Ascending aorta (tissue), 2 donors: ENCODE results near the gene ARHGEF19. TPM values are rescaled to one million over a fixed set of nuclear protein-coding genes. Genes with fewer than 3 reads are reported as not detected.

Source experiments
- DNase-seq, 2 donors: peaks; one replicate each; pipeline ENCODE4 v3.0.0-alpha.2; 2019; ENCODE audit warnings: low spot score in 2 of 2
- H3K27ac ChIP-seq, 2 donors: fragments of 200-600 bp; sonication (generic); one replicate each; pipeline ENCODE4 v1.5.1; 2016 to 2017; ENCODE audit warnings: mild to moderate bottlenecking in 1 of 2
- H3K27me3 ChIP-seq: fragments of 200-600 bp; sonication (generic); one replicate; pipeline ENCODE4 v1.5.1; 2017
- H3K36me3 ChIP-seq, 2 donors: fragments of 200-600 bp; sonication (generic); one replicate each; pipeline ENCODE4 v1.5.1; 2016
- H3K4me1 ChIP-seq, 2 donors: fragments of 200-600 bp; sonication (generic); one replicate each; pipeline ENCODE4 v1.5.1; 2016 to 2017; ENCODE audit warnings: mild to moderate bottlenecking in 1 of 2
- H3K4me3 ChIP-seq, 2 donors: fragments of 200-600 bp; sonication (generic); one replicate each; pipeline ENCODE4 v1.5.1; 2016 to 2017; ENCODE audit warnings: mild to moderate bottlenecking in 1 of 2
- H3K9me3 ChIP-seq, 2 donors: fragments of 200-600 bp; sonication (generic); one replicate each; pipeline ENCODE4 v1.5.1; 2016
- CTCF ChIP-seq, 3 experiments: fragments of 200-600 bp in 2 of 3; fragments of 450-650 bp in 1 of 3; sonication (generic) in 2 of 3; IDR thresholded peaks; one replicate each; pipeline ENCODE4 v1.5.1; 2016 to 2019; ENCODE audit warnings: antibody characterized with exemption in 3 of 3, mild to moderate bottlenecking in 1 of 3, moderate library complexity in 1 of 3
- intact Hi-C: fragments of 100-400 bp; cut with DNase I; formaldehyde crosslinking; loops from one replicate; pipeline ENCODE4 v1.15.1; 2023
- total RNA-seq: library from RNA; depleted of rRNA; stranded (reverse); fragments of >200 nt; gene quantifications from one replicate; pipeline ENCODE4 v1.1.0, GENCODE V29; 2016

The ARHGEF19 gene
- total RNA-seq, 1 donor from 2014 or later, result 1.5 TPM

GRCh38 chr1:16206547-16207317 lies 5.7 kb downstream of the ARHGEF19 start:
- intact Hi-C loops, result loop anchor here (1.0 kb wide), 2 partner anchors 11 to 31 kb away; partner anchors contain the start of gene CPLANE2
- Histone ChIP-seq H3K4me1 (peaks cover 12 to 16% of the 10 kb centered on the region in 2 donors), H3K27ac (peak overlapping the region; percentile 89 to 91), H3K27me3 (no peaks in the 10 kb centered on the region), H3K9me3 (no peaks in the 10 kb centered on the region), H3K36me3 (no peaks in the 10 kb centered on the region), H3K4me3 (peak overlapping the region; percentile 75 to 76)
- peak; percentile 88 to 97 for DNase-seq
- TF ChIP-seq CTCF (IDR thresholded peaks at IDR 0.05), result no peak

- no peak for TF ChIP-seq CTCF (IDR thresholded peaks at IDR 0.05)
- Histone ChIP-seq H3K36me3 (no peaks in the 10 kb centered on the region), H3K4me1 (peaks cover 12 to 16% of the 10 kb centered on the region in 2 donors), H3K9me3 (no peaks in the 10 kb centered on the region), H3K4me3 (peak overlapping the region; percentile 75 to 76), H3K27ac (peak overlapping the region; percentile 82 to 89), H3K27me3 (no peaks in the 10 kb centered on the region)
- intact Hi-C loops, result loop anchor here (1.0 kb wide), 1 partner anchor 31 kb away; the partner anchor contains the start of gene CPLANE2
- no peak for DNase-seq
Measured at GRCh38 chr1:16205891-16206546, 6.4 kb downstream of the ARHGEF19 start.

- intact Hi-C loops, result no loop called here
- Histone ChIP-seq H3K27ac (peak overlapping the region in 1 of 2 donors; percentile 89), H3K27me3 (no peaks in the 10 kb centered on the region), H3K9me3 (no peaks in the 10 kb centered on the region), H3K36me3 (no peaks in the 10 kb centered on the region), H3K4me3 (no peak overlapping the region), H3K4me1 (peaks cover 12 to 16% of the 10 kb centered on the region in 2 donors)
- DNase-seq, result no peak
- TF ChIP-seq CTCF (IDR thresholded peaks at IDR 0.05), result no peak
Measured at GRCh38 chr1:16205334-16205671, 7.1 kb downstream of the ARHGEF19 start.

- H3K9me3 ChIP-seq, result no peaks in the 10 kb centered on the region
- intact Hi-C loops, result no loop called here
- no peaks in the 10 kb centered on the region for H3K27me3 ChIP-seq
- H3K4me3 ChIP-seq, result no peak overlapping the region
- DNase-seq, result no peak
- no peak overlapping the region for H3K27ac ChIP-seq
- no peaks in the 10 kb centered on the region for H3K36me3 ChIP-seq
- peaks cover 12 to 16% of the 10 kb centered on the region in 2 donors for H3K4me1 ChIP-seq
- TF ChIP-seq CTCF (IDR thresholded peaks at IDR 0.05), result peak in 1 of 3 experiments; percentile 7
Measured at GRCh38 chr1:16204634-16205333, 7.7 kb downstream of the ARHGEF19 start.

- H3K27me3 ChIP-seq, result no peaks in the 10 kb centered on the region
- no peaks in the 10 kb centered on the region for H3K9me3 ChIP-seq
- TF ChIP-seq CTCF (IDR thresholded peaks at IDR 0.05), result no peak
- H3K4me1 ChIP-seq, result peaks cover 12 to 16% of the 10 kb centered on the region in 2 donors
- DNase-seq, result no peak
- H3K36me3 ChIP-seq, result no peaks in the 10 kb centered on the region
- intact Hi-C loops, result no loop called here
- H3K4me3 ChIP-seq, result no peak overlapping the region
- H3K27ac ChIP-seq, result no peak overlapping the region
Measured at GRCh38 chr1:16204216-16204615, 8.2 kb downstream of the ARHGEF19 start.
